T-helper 17 cell (primary cell): Measurements from ENCODE around the gene S100A8. TPM values are rescaled to one million over a fixed set of nuclear protein-coding genes. Genes with fewer than 3 reads are reported as not detected.
A peak's percentile ranks its signal among the peaks of the same experiment; 100 is the strongest.
"Not testable (repeated sequence)": the region's sequence is repeated elsewhere in the genome, so short reads cannot be mapped to it uniquely, and the experiment has no call there.

Experiments used
- ATAC-seq: fragments of 150-1000 bp; cut with Tn5 transposase; 2 replicates; pipeline ENCODE4 v1.10.0; 2021; ENCODE audit warnings: mild to moderate bottlenecking, moderate library complexity
- DNase-seq, 3 donors: peaks; one replicate each; pipeline versions ENCODE4 v3.0.0 to v3.0.0-alpha.2; 2020 to 2021
- H3K9me3 ChIP-seq: one replicate; pipeline ENCODE4 v1.7.0; 2013; ENCODE audit warnings: low read length, mild to moderate bottlenecking; ENCODE audit not compliant: control insufficient read depth, poor library complexity, severe bottlenecking
- H3K27ac Mint-ChIP-seq: one replicate; pipeline ENCODE4 v1.8.0; 2022; ENCODE audit warnings: mild to moderate bottlenecking, moderate library complexity, mixed read lengths
- H3K27me3 Mint-ChIP-seq: one replicate; pipeline ENCODE4 v1.8.0; 2022; ENCODE audit warnings: mixed read lengths
- H3K36me3 Mint-ChIP-seq: one replicate; pipeline ENCODE4 v1.8.0; 2022; ENCODE audit warnings: low read depth, mixed read lengths
- H3K4me1 Mint-ChIP-seq: one replicate; pipeline ENCODE4 v1.8.0; 2022; ENCODE audit warnings: mild to moderate bottlenecking, mixed read lengths
- H3K4me3 Mint-ChIP-seq: one replicate; pipeline ENCODE4 v1.8.0; 2022; ENCODE audit warnings: mild to moderate bottlenecking, moderate library complexity, mixed read lengths
- total RNA-seq, 4 donors: library from RNA in 2 of 4; stranded (reverse) in 2 of 4; gene quantifications; one replicate each; pipeline ENCODE4 v1.2.3 and lab custom pipeline; 2022 to 2026

S100A8 gene
- total RNA-seq, 2 donors from 2014 or later = 4.6 to 110 TPM

DNA sequence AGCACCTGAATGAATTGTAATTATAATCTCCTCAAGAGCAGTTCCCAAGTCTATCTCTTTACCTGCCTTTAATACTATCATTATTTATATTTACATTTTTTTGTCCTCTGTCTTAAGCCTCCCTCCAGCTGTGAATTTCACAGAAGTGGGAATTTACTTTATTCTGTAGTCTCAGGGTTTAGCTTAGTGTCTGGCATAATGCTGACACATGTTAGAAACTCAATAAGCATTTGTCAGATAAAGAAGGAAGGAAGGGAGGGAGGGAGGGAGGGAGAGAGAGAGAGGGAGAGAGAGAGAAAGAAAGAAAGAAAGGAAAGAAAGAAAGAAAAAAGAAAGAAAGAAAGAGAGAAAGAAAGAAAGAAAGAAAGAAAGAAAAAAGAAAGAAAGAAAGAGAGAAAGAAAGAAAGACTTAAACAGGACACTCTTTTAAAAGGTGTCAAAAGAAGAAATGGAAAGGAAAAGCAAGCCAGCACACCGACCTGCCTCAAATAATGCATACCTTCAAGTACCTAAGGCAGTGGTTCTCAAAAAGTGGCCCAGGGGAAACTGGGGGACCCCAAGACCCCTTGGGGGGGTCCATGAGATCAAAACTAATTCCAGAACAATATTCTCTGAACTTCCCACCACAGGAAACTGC lies 40.4 kb downstream of the S100A8 start:
- no peaks in the 10 kb centered on the region for H3K9me3 ChIP-seq
- H3K36me3 Mint-ChIP-seq = no peaks in the 10 kb centered on the region
- no peak for DNase-seq
- no peak for ATAC-seq
- H3K27ac Mint-ChIP-seq = no peak overlapping the region
- H3K27me3 Mint-ChIP-seq = peaks cover 36% of the 10 kb centered on the region
- H3K4me3 Mint-ChIP-seq = no peak overlapping the region
- H3K4me1 Mint-ChIP-seq = peaks cover 24% of the 10 kb centered on the region

DNA sequence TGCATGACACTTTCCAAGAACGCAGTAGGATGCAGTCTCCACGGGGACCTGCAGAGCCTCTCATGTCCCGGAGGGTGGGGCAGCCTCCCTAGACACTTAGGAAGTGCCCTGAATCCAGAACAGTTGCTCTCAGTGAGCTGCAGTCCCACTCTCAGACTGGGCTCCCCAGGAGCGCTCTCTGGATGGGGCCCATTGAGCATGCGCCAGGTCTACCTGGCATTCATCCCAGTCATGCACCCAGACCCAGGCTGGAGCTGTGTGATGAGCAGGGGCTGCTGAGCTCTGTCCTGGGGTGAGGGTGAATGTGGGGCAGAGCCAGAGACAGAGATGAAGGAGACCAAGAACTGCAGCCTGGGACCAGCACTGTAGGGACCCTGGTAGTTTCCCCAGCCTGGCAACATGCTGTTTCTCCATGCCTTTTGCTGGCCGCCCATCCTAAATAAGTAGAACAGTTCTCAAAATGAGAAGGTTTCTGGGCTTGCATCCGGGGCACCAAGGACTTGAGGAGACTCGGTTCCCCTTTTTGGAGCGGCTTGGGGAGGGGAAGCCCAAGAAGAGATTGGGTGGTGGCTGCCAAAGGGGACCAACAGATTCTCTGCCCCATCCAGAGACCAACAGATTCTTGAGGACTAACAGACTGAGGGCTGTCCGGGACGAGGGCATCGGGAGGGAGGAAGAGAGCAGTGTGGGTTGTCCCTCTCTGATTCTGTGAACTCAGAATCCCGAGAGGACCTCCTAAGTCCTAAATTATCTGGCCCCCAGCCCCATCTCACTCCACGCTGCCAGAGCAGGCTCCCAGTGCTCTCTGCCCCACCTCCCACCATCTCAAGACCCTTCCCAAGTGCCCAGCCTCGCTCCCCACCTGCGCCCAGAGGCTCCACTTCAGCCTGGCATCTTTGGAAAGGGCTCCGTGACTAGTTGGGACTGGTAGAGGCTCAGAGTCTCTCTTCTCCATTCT lies 41.2 kb downstream of the S100A8 start:
- H3K27me3 Mint-ChIP-seq = peaks cover 36% of the 10 kb centered on the region
- no peaks in the 10 kb centered on the region for H3K9me3 ChIP-seq
- H3K27ac Mint-ChIP-seq = no peak overlapping the region
- DNase-seq (no peak), ATAC-seq (no peak)
- no peak overlapping the region for H3K4me3 Mint-ChIP-seq
- peaks cover 29% of the 10 kb centered on the region for H3K4me1 Mint-ChIP-seq
- H3K36me3 Mint-ChIP-seq = no peaks in the 10 kb centered on the region

DNA sequence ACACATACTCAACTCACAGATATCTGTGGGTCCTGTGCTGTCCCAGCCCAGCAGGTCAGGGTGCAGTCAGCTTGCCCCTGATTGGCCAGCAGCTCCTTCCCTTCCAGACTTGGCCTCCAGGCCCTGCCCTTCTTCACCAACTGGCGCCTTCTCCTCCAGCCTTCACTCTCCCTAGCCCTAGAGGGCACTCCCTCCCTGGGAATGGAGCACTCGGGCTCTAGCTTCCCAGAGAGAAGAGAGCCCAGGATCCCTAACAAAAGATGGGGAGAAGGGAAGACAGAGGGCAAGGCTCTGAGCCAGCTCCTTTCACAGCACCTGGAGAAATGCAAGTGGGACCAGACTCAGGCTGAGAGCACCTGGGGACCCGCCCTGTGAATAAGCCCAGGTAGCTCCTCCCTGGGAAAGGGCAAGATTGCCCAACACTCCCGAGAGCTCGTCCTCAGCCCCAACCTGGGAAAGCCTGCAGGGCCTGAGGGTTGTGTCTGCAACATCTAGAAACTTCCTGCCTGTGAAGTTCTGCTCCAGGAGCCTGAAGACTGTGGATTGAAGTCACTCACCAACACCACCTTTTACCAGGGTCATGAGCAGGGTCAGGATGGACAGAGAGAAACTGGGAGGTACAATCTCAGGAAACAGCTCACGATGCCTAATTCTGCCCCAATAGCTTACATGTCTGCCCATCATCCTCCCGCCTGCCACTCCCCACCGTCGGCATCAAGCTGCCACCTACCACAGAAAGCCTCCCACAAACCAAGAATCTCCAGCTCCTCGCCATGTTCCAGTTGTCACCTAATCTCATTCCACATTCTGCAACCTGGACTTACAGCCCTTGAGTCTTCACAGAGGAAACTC lies 42.1 kb downstream of the S100A8 start, which contains the start of gene PGLYRP4:
PGLYRP4 (minus strand) TSS at position 331 of the 852 bp plus-strand sequence. CDS start 909 bp downstream, outside the sequence.
- H3K27me3 Mint-ChIP-seq = peaks cover 37% of the 10 kb centered on the region
- peaks cover 36% of the 10 kb centered on the region for H3K4me1 Mint-ChIP-seq
- ATAC-seq (no peak), DNase-seq (no peak)
- no peak within 1 kb of the TSS for H3K4me3 Mint-ChIP-seq
- no peaks in the 10 kb centered on the region for H3K9me3 ChIP-seq
- no peak within 1 kb of the TSS for H3K27ac Mint-ChIP-seq
- H3K36me3 Mint-ChIP-seq = no peaks in the 10 kb centered on the region

DNA sequence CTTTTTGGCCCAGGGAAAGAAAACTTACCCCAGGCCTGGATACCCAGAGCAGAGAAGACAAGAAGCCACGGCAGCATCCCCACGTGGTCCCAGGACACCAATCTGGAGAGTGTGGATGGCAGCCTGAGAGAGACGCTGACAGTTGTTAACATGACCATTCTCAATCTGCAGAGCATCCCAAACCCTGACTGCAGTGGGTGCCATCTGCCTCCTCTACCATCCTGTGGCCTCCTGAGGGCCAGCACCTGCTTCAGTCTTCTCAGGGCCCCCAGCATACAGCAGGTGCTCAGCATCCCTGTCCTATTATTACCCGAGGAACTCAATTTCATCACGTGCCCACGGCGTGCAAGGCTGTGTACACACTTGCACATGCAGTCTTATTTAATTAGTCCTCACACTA lies 43.0 kb downstream of the S100A8 start:
- H3K9me3 ChIP-seq = no peaks in the 10 kb centered on the region
- DNase-seq (no peak), ATAC-seq (no peak)
- H3K4me3 Mint-ChIP-seq = no peak overlapping the region
- no peaks in the 10 kb centered on the region for H3K36me3 Mint-ChIP-seq
- peaks cover 38% of the 10 kb centered on the region for H3K27me3 Mint-ChIP-seq
- H3K27ac Mint-ChIP-seq = no peak overlapping the region
- H3K4me1 Mint-ChIP-seq = peaks cover 39% of the 10 kb centered on the region

DNA sequence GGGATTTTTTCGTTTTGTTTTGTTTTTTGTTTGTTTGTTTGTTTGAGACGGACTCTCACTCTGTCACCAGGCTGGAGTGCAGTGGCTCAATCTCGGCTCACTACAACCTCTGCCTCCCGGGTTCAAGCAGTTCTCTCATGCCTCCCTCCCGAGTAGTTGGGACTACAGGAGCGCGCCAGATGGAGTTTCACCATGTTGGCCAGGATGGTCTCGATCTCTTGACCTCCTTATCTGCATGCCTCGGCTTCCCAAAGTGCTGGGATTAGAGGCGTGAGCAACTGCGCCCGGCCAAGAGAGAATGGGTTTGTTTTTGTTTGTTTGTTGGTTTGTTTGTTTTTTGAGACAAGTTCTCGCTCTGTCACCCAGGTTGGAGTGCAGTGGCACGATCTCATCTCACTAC lies 43.8 kb downstream of the S100A8 start:
- not testable (repeated sequence) for ATAC-seq, H3K4me3 Mint-ChIP-seq, DNase-seq, H3K27ac Mint-ChIP-seq, H3K9me3 ChIP-seq, H3K36me3 Mint-ChIP-seq
- Mint-ChIP-seq H3K4me1 (peaks cover 37% of the 10 kb centered on the region), H3K27me3 (peaks cover 42% of the 10 kb centered on the region)

DNA sequence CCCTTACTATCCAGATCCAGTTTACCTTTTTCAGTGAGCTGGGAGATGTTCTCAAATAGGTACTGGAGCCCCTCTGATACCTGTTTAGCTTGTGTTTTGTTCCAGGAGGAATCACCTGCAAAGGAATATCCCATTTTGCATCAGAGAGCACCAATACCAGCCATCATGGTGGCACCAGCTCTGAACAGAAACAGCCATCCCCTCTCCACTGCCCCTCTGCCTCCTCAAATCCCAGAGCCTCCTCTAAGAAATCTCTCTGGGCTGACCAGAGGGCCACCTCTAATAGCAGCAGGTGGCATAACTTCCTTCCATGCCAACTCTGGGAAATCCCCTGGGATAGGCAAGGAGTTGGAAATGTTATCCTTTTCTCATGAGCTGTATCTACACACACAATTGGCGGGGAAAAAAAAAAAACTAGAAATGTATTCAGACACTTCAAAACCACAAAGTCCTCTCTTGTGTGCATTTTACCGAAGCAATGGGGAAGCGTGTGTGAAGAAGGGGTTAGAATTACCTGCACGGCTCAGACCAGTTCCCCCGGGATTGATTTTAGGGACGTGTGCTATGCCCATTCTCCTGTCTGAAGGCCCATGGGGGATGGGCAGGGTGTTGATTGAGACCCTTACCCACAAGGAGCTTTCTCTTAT lies 44.7 kb downstream of the S100A8 start:
- H3K9me3 ChIP-seq = no peaks in the 10 kb centered on the region
- peaks cover 47% of the 10 kb centered on the region for H3K27me3 Mint-ChIP-seq
- ATAC-seq (peak; percentile 31), DNase-seq (no peak)
- peak overlapping the region; percentile 84 for H3K27ac Mint-ChIP-seq
- H3K4me1 Mint-ChIP-seq = peaks cover 37% of the 10 kb centered on the region
- H3K36me3 Mint-ChIP-seq = no peaks in the 10 kb centered on the region
- H3K4me3 Mint-ChIP-seq = peak overlapping the region; percentile 85

DNA sequence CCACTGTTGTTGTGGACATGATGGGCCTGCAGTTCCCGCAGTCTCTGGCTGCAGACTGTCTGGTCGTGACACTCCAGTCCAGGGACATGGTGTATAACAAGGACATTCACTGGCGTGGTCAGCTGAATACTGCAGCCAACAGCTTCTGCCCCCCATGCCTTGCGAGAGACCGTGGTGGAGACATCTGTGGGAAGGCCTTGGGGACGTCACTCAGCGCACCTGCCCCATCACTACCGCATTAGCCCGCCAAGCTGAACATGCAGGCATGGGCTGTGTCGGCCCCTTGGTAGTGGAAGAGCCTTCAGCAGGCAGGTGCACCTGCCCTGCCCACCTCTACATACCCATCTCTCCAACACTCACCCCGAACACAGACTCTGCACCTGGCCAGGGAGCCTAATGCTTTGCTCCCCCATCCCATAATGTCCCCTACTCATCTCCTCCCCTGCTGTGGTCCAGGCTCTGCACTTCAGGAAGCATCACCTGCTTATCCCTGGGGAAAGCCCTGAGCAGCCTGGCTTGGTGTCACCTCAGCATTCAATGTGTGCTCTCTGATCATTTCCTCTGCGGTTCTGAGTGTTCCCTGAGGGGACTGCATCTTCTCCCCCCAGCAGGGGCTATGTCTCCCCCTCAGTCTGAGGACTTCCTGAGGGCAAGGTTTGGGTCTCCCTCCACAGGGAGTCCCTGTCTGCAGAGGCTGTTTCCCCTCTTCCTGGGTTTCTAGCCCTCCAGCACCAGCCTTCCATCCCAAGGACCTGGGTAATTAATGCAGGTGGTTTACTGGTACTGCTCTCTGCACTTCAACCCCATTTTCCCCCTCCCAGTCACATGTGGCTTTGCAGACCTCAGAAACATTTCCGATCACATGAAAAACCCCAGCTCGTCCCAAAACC lies 45.4 kb downstream of the S100A8 start:
- ATAC-seq (peak; percentile 76), DNase-seq (no peak)
- no peaks in the 10 kb centered on the region for H3K9me3 ChIP-seq
- Mint-ChIP-seq H3K4me3 (peak overlapping the region; percentile 85), H3K27me3 (peaks cover 49% of the 10 kb centered on the region), H3K4me1 (peaks cover 41% of the 10 kb centered on the region), H3K27ac (peak overlapping the region; percentile 84), H3K36me3 (no peaks in the 10 kb centered on the region)

DNA sequence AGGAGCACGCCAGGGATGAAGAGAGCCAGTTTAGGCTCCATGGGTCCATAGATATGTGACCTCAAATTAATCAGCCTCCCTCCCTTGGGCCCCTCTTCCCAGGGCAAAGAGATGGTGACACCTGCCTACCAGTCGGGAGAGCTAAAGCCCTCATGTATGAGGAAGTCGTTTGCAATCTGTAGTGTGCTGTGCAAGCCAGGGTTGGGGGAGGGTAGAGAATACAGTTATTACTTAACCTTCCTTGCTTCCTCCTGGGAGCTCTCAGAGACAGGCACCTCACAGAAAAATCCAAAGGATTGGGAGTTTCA lies 46.2 kb downstream of the S100A8 start:
- Mint-ChIP-seq H3K4me3 (peak overlapping the region; percentile 85), H3K36me3 (no peaks in the 10 kb centered on the region), H3K4me1 (peaks cover 47% of the 10 kb centered on the region), H3K27ac (peak overlapping the region; percentile 67), H3K27me3 (peaks cover 49% of the 10 kb centered on the region)
- no peak for ATAC-seq
- H3K9me3 ChIP-seq = no peaks in the 10 kb centered on the region
- no peak for DNase-seq

DNA sequence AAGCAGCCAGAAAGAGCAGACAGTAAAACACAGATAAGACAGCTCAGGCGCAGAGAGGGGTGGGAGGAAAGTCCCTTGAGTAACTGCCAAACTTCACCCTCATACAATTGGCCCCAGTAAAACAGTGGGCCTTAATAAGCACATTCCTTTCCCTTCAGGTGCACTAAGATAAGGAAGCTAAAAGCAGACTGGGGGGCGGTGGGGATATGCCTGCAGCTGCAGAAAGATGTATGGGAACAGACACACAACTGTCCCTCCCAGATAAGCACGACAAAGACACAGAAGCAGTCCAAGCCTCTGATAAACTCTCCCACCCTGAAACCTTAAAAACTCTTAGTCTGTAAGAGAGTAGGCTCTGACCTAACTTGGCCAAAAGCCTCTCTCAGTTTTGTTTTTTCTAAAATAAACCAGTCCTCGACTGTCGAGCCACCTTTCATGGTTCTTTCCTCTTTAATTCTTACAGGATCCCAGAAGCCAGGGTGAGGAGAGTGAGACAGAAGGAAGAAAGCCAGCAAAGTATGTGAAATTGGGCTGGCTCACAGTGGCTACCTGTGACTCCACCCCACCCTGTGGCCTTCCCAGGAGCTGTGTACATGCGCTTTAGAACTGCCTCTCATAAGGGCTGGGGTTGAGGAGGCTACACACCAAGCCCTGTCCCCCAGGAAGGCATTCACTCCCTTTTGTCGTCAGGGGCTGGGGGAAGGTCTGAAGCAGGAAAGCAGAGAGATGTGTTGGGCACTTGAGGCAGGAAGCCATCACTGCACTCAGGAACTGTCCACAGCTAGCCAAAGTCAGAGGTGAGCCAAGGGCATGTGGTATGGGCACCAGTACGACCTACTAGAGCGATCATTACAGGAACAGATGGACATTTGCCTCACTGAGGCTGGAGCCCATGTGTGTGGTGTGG lies 46.8 kb downstream of the S100A8 start:
- peak overlapping the region; percentile 85 for H3K4me3 Mint-ChIP-seq
- DNase-seq (no peak), ATAC-seq (no peak)
- peak overlapping the region; percentile 67 for H3K27ac Mint-ChIP-seq
- H3K36me3 Mint-ChIP-seq = no peaks in the 10 kb centered on the region
- H3K9me3 ChIP-seq = no peaks in the 10 kb centered on the region
- H3K27me3 Mint-ChIP-seq = peaks cover 43% of the 10 kb centered on the region
- H3K4me1 Mint-ChIP-seq = peaks cover 51% of the 10 kb centered on the region

DNA sequence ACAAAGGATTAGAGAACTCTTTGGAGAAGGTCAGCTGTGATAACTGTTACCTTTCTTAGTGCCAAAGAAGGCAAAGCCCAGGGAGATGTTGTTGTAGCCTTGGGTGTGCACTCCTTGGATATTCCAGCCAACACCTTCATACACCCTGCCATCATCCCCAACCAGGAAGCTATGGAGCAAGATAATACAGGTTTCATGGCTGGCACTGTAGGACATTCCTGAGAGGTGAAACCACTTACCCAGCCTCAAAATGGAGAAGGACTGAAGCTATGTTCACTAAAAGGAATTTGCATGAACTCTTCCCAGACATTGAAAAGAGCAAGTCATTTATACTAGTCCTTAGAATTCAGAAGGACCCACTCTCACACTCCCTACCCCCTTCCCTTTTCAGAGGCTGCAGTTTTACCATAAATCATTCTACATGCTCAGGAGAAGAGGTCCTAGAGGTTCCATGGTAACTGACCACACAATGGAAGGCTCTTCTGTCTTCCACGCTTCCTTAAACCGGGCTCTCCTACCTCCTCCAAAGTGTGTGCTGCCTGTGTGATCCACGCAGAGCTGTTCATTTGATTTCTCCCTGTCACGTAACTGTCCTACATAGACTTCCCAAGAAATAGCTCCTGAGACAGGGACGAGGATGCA lies 47.7 kb downstream of the S100A8 start:
- ATAC-seq = no peak
- Mint-ChIP-seq H3K27ac (peak overlapping the region; percentile 67), H3K4me1 (peaks cover 49% of the 10 kb centered on the region), H3K27me3 (peaks cover 36% of the 10 kb centered on the region), H3K36me3 (no peaks in the 10 kb centered on the region), H3K4me3 (peak overlapping the region; percentile 69)
- DNase-seq = no peak
- no peaks in the 10 kb centered on the region for H3K9me3 ChIP-seq

DNA sequence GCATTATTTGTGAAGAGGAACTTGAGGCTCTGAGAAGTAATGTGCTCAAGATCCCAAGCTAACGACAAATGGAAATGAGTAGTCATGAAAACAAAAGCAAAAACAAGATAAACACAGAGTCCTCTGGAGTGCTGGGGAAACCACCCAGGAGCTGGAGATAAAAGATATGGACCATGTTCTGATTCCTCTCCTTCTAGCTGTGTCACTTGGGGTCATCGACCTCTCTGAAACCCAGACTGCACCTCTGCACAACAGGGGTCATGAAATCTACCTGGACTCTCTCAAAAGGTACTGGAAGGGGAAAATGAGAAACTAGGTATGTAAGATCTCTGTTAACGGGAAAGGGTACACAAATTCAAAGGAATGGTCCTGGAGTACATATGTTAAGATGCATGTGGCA lies 48.7 kb downstream of the S100A8 start:
- Mint-ChIP-seq H3K27ac (no peak overlapping the region), H3K4me3 (no peak overlapping the region), H3K36me3 (no peaks in the 10 kb centered on the region), H3K27me3 (peaks cover 27% of the 10 kb centered on the region), H3K4me1 (peaks cover 47% of the 10 kb centered on the region)
- ATAC-seq (no peak), DNase-seq (no peak)
- no peaks in the 10 kb centered on the region for H3K9me3 ChIP-seq
